M059J (cell line): Measurements from ENCODE around the gene TLCD3A. TPM values are rescaled to one million over a fixed set of nuclear protein-coding genes. Genes with fewer than 3 reads are reported as not detected.
"Not testable (repeated sequence)": the region's sequence is repeated elsewhere in the genome, so short reads cannot be mapped to it uniquely, and the experiment has no call there.

Source experiments
- DNase-seq: peaks from one replicate; pipeline ENCODE4 v3.0.0-alpha.2; 2012; ENCODE audit warnings: low read depth
- total RNA-seq: library from RNA; depleted of rRNA; stranded (reverse); fragments of >200 nt; shearing (Covaris generic); gene quantifications from 2 replicates; pipeline ENCODE4 v1.2.3, GENCODE V29; 2014

The TLCD3A gene
- total RNA-seq, 1 experiment from 2014 or later = 37.1 TPM

GRCh38 chr17:748604-749003, 16.2 kb downstream of the TLCD3A start:
- DNase-seq = not testable (repeated sequence)

- not testable (repeated sequence) for DNase-seq
These were observed 17.0 kb downstream of the TLCD3A start for GRCh38 chr17:749359-749758.

- DNase-seq = no peak
These were observed 18.1 kb downstream of the TLCD3A start for GRCh38 chr17:750431-751037.

GRCh38 chr17:751269-752001, 19.0 kb downstream of the TLCD3A start:
- peak; percentile 45 for DNase-seq

GRCh38 chr17:752002-752619, 19.7 kb downstream of the TLCD3A start, which contains the start of gene GEMIN4:
TSS of gene GEMIN4 (minus strand) at chr17:752264. CDS start at chr17:752142, 122 bp downstream.
- peak; percentile 76 for DNase-seq

- peak; percentile 18 for DNase-seq
These were observed 20.3 kb downstream of the TLCD3A start for GRCh38 chr17:752620-753219.

- DNase-seq = no peak
These were observed 21.0 kb downstream of the TLCD3A start for GRCh38 chr17:753418-753817.

- not testable (repeated sequence) for DNase-seq
These were observed 23.0 kb downstream of the TLCD3A start for GRCh38 chr17:755319-755961.

GRCh38 chr17:756010-756567, 23.7 kb downstream of the TLCD3A start:
- not testable (repeated sequence) for DNase-seq

GRCh38 chr17:759964-760363, 27.6 kb downstream of the TLCD3A start:
- DNase-seq = no peak

- no peak for DNase-seq
These were observed 28.0 kb downstream of the TLCD3A start for GRCh38 chr17:760371-760770.

- no peak for DNase-seq
These were observed 34.7 kb downstream of the TLCD3A start for GRCh38 chr17:767076-767475.

GRCh38 chr17:773016-773415, 40.6 kb downstream of the TLCD3A start:
- no peak for DNase-seq

GRCh38 chr17:773467-774312, 41.3 kb downstream of the TLCD3A start:
- DNase-seq = peak; percentile 35

- DNase-seq = no peak
These were observed 41.9 kb downstream of the TLCD3A start for GRCh38 chr17:774313-774584.

GRCh38 chr17:778096-778495, 45.7 kb downstream of the TLCD3A start:
- DNase-seq = no peak

- DNase-seq = peak; percentile 79
These were observed 49.7 kb downstream of the TLCD3A start, which contains the start of the genes GLOD4 and MRM3 for GRCh38 chr17:781805-782731. TSS of gene GLOD4 (minus strand) at chr17:782280. CDS start at chr17:782255, 25 bp downstream. TSS of gene MRM3 (plus strand) at chr17:782353. CDS start at chr17:782379, 26 bp downstream.

- no peak for DNase-seq
These were observed 51.7 kb downstream of the TLCD3A start for GRCh38 chr17:784143-784542.

- DNase-seq = not testable (repeated sequence)
These were observed 53.5 kb downstream of the TLCD3A start for GRCh38 chr17:785901-786300.
